Activated gamma-delta T cell treated with anti-CD3 and anti-CD28 coated beads, Interleukin-2, amount 50 U/mL, for 16 hours (primary cell): ENCODE measurements around the gene DUSP10.

Source experiments
- DNase-seq: peaks from one replicate; pipeline ENCODE4 v3.0.0-alpha.2; 2020; ENCODE audit warnings: low read depth

Gene DUSP10

DNA sequence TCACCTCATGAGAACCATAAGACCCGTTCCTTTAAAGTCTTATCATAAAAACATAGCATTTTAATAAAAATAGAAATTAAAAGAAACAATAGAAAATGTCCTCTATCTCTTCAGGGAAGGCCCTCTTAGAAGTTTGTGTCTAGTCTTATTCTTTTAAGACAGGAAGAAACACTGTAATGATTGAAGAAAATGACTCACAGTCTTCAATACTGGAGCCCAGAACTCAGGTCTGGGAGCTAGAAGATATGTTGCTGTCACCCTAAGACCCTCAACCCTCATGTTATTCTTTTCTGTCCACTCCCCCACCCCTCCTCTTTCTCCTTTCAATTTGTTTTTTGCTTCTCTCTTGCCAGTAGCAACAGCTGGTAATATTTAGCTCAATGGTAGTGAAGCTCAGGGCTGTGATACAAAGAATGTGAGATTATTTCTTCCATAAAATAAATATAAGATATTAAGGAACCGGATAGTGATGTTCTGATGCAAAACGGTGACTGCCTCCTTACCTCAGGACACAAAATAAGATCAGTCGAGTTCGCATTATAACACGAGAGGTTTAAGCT lies 12.0 kb downstream of the DUSP10 start:
- no peak for DNase-seq

DNA sequence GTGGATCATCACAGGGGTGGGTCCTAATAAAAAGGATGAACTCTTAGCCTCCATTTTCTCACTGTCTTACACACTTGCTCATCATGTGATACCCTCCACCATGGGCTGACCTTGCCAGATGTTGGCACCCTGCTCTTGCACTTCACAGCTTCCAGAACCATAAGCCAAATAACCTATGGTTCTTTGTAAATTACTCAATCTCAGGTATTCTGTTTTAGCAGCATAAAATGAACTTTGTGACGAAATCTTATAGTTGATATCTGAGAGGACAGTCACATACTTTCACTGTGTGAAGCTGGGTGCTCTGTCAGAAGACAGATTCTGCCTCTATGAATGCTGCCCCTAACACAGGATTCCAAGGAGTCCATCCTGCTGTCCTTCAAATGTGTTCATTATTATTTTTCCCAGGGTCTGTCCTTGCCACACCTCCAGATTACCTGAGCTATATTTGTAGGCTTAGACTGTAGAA lies 13.8 kb downstream of the DUSP10 start:
- no peak for DNase-seq

DNA sequence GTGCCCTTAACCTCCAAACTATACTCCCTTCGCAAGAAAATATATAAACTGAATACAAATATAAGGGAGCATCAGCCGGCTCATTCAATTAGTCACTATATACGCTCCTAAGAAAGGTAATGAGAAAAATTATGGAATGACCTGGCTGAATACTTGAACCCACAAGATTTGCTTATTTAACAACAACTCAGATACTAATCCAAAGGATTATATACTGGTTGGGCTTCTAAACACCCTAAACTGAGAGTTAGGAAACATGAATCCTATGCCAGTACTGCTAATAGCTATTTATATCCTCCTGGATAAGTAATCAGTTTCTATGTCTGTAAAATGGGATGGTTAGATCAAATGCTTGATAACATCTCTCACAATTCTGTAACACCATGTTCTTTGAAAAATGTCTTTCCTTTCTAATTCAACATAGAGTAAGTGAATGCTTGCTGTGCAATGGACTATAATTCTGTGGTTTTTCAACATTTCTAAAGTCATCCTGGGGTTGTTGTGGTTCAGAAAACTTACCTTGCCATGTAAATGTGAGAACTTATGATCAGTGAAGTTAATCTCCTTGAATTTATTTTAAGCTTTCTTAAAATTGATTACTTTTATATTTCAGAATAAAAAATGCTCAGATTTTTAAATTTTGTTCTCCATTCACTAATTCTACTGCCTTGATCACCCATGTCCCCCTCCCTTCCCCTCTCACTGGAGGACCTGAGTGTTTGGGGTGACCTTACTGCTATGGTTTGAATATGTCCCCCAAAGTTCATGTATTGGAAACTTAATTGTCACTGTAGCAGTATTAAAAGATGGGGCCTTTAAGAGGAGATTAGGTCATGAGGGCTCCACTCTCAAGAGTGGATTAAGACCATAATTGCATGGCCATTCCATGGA lies 14.5 kb downstream of the DUSP10 start:
- DNase-seq, result no peak

DNA sequence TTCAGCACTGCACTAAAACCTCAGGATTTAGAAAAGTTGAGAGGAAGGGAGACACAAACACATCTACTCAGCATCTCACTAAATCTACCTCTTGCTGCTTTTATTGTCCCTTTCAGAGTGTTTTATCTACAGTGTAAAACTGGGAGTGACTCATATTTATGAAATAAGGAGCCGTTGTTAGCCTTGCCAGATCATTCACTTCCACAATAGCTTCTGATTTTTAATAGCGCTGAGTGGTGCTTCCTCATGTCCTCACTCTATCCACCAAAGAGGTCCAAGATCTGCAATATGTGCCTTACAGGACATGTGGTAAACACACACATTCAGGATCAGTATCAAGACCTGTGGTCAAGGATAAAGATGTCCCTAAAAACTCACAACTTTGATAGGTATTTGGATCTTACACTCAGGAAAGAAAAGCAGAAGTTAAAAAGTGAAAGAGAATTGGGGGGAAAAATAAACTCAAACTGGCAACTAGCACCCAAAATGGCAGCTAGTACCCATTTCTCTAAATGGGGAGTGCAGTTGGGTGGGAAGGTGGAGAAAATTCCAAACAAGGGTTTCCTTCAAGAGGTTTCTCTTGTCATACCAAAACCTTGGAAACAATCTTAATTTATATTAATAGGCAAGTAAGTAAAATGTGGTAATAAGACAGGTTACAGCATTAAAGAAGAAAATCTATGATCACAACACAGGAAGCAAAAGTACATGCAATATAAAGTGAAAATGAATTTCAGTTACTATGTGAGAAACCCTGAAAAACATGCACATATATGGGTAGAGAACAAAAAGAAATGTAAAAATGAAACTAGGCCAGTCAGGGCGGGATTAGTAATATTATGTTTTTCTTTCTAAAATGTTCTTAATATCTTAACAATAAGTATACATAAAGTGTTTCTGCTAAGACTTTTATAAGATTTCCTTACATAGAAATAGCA lies 15.9 kb downstream of the DUSP10 start:
- DNase-seq, result no peak

DNA sequence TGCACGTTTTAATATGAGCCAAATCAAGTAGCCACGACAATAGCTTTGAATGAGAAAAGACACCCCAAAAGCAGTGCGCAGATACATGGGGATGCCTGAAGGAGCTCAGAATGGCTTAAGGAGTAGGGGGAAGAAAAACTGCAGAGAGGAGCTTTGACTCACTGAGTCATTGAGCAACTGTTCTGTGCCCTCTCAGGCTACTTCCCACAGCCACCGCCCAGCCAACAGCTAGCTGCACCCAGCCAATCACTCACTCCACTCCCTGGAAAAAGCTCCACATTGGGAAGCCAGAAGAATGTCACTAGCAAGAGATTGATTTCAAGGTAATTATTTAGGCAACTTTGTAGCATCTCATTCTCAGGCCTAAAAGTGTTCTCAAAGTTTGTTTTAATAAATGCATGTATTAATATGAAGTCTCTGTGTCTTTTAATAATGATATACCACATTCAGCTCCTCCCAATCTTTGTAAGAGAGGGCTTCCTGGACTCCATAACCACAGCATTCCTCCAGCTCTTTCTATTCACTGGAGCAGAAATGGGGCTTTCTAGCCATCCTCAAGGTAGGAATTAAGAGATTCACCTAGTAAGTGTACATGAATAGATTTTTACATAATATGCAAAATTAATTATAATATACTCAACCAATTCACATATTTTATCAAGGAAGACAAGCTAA lies 16.8 kb downstream of the DUSP10 start:
- DNase-seq, result no peak

DNA sequence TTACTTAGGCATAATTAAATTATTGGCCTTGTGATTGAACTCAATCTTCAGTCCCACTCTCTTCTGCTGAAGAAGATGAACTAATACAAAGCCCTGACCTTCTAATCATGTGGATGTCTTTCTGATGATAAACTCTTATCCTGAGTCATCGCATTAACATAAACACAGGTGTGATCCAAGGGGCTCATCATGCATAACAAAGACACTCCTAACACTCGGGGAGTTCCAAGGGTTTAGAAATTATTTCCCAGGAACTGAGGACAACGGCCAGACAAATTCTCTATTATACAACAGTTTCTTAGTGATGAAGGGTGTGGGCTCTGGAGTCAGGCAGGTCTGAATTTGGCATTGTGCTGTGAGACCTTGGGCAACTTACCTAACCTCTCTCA lies 18.0 kb downstream of the DUSP10 start:
- no peak for DNase-seq

DNA sequence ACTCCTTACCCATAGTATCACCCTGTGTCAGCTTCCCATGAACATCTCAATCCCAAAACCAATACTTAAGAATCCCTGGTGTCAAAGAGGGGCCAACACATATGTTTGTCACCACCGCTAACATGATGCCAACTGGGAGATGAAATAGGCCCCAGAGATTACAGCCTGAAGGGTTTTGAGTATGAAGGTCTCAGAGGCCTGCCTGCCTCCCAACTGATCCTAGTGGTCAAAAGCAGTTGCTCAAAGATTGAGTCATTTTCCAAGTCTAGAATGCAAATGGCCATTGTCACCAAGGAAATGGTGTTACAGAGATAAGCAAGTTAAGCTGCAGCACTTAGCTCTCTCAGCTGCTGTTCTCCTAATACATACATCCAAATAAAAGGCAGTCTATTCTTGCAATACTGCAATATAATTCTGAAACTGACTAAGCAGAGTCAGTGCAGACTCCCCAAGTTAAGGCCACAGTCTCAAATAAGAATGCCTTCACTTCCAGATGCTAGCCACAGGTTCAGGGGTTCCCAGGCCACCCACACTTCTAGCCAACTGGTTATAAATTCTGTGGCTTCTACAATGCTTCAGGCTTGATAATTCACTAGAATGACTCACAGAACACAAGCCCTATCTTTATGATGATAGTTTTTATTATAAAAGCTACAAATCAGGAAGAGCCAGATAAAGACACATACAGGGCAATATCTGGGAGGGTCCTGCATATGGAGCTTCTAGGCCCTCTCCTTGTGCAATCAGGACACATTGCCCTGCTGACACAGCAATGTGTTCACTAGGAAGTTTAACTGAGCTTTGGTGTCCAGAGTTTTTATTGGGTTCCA lies 18.7 kb downstream of the DUSP10 start:
- no peak for DNase-seq

DNA sequence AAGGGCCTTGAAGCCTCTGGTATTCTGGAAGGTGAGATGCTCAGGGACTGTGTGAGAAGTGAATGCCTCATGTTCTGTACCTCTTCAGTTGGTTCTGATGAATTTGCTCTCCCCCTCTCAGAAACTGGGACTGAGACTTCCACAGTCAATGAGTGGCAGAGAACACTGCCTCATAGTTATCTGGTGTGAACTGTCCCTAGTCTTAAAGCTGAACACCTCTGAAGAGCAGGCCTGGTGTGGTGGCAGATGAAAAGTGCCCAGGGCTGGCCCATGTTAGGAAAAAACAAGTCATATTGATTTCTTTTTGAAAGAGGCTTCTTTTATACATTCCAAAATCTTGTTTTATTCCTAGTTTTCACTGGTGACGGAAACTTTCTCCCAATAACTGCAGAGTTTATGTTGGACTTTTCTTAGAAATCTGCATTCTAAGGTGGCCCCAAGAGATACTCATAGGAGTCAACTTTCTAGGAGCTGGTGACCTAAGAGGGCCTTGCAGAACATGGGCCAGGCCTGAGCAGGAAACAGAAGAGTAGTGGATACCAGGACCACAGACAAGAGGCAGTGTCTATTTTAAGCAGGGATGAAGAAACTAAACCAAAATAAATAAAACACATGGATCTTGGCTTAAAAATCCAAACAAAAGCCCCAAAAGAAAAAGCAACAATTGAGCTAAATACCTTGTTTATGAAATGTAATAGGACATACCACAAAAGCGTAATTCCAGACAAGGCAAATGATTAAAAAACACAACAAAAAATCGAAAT lies 19.5 kb downstream of the DUSP10 start:
- DNase-seq, result no peak

DNA sequence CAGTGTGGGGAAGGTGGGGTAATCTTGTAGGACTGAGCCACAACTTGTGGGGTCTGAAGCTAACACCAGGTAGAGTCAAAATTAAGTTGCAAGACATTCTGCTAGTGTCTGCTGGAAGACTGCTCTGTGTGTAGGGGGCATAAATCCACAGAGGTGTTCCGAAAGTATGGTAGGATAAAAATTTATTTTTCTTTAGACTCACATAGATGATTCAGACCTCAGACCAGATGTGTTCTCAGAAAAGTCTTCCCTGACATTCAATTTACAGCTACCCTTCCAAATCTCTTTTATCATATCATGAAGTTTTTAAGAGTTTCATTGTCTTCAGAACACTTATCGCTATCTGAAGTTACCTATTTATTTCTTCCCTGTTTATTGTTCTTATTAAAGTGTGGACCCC lies 21.3 kb downstream of the DUSP10 start:
- DNase-seq, result no peak

DNA sequence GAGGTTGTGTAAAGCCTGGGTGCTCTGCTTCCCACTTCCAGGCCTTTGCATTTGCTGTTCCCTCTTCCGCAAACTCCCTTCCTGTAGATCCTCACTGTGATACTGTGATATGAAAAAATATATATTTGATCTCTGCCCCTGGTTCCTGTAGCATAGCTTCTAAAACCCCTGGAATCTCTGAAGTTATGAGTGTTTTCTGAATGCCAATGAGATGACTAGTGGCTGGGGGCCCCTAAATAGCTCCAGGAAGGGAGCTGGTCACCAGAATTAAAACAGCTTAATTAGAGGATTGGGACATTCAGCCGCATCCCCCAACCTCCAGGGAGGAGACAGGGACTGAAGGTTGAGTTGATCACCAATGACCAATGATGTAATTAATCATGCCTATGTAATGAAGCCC lies 21.9 kb downstream of the DUSP10 start:
- DNase-seq, result no peak

DNA sequence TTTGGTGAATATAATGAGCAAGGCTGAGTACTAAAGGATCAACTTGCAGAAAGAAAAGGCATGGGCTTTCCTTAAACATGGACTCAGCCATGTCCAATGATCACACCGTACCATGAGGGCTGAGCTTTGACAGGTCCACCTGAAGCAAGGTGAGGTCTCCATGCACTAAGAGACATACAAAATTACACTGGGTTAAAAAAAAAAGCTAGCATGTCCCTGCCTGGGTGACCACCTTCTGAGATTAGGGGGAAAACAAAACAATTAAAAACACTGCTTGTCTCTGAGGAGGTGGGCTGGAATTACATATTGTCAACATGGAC lies 22.7 kb downstream of the DUSP10 start:
- DNase-seq, result no peak

DNA sequence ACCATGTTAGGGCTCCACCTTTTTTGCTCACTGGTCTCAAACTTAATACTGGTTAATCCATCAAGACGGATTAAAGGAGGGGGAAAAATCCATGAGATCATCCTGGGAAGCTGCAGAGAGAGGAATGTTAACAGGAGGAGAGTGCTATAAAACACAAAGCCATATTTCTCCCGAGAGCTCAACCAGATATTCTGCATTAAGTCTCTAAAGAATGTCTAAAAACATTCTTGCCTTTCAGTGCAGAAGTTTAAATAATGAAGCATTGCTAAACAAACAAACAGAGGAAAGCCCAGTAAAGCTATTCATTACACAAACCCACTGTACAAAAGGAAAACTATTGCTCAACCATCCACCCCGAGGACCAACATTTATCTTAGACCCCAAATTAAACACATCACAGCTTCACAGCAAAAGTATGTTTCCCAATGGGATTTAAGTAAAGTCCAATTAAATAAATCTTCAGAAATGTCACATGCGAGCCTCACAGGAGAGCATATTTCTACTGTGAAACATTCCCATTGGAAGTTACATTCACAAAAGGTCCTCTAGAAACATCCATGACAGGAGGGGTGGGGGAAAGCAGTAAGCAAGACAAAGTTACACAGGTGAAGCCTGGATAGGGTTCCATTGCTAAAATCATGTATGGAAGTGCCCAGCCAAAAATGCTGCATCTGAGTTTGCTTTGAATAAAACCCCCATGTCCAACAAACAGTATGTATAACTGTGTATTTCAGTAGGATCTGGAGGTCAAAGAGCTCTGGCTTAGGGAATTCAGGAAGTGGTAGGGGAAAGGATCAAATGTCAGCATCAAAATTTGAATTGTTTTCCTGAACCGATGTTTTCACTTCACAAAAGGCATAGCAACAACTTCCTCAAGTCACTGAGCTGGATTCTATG lies 23.3 kb downstream of the DUSP10 start:
- DNase-seq, result no peak

DNA sequence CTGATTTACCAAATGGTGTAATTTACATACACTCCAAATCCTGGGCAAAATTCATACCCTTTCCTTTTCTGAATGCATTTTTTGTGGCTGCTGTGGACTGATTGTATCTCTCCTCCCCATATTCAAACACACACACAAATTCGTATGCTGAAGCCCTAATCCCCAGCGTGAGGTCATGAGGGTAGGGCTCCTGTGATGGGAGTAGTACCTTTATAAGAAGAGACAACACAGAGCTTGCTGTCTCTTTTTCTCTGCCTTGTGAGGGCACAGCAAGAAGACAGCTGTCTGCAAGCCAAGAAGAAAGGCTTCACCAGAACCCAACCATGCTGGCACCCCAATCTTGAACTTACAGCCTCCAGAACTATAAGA lies 24.4 kb downstream of the DUSP10 start:
- no peak for DNase-seq

DNA sequence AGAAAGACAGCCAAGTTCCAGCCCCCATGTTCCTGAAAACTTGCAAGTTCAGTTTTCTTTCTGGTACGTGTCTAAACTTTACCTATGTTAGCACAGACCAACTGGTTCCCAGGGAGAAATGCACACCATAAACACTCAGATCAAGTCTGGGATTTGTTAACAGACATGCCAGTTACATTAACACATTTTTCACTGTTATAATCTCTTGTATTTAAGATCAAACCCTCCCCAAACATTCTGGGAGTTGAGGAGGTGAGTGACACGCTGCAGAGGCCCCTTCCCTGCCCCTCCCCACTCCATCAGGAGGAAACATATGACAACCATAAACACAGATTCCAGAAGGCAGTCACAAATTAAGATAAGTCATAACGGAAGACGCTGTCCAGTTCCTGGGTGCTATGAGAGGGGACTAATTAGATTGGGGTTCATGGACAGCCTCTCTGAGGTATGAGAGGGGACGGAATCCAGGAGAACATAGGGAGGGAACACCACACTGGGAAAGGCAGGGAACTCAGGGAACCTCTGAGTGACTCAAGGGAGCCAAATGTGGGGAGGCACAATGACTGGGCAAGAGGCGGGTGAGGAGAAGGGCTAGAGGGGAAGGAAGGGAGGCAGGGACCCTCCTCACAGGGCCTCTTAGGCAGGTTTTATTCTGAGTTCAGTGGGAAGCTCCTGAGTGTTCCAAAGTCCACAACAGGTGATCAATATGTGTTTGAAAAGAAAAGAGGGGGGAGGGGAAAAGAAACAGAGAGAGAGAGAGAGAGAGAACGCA lies 25.0 kb downstream of the DUSP10 start:
- no peak for DNase-seq

DNA sequence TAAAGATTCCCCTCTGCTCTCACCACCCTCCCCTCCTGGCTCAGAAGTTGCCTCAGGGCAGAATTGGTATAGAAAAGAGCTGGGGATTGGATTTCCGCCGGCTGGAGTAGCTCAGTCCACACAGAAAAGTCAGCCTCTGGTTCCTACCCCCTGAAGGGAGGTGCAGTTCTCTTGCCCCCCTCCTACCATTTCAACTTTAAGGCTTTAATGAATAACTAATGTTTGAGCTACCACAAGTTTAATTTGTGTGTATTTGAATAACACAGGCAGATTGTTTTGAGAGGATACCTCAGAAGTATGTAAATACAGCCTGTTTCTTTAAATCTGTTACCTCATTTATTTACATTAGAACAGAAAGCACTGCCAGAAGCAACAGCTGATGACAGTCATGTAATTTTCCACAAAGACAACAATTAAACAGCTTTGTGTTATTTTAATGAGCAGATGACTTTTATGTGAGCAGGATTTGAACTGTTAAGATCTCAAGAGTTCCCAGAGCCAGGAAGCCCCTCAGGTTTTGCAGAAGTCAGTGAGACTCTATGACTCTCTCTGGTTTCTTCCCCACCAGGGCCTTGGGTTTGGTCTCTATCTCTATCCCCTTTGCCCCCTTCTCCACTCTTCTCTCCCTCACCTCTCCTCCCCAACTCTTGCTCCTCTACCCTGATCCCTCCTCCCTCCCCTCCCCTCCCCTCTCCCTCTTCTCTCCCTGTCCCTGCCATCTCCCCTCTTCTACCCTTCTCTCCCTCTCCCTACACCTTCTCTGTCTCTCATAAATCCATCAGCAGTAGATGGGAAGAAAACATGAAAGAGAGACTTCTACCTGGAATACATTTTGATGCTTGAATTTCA lies 26.3 kb downstream of the DUSP10 start:
- DNase-seq, result no peak

DNA sequence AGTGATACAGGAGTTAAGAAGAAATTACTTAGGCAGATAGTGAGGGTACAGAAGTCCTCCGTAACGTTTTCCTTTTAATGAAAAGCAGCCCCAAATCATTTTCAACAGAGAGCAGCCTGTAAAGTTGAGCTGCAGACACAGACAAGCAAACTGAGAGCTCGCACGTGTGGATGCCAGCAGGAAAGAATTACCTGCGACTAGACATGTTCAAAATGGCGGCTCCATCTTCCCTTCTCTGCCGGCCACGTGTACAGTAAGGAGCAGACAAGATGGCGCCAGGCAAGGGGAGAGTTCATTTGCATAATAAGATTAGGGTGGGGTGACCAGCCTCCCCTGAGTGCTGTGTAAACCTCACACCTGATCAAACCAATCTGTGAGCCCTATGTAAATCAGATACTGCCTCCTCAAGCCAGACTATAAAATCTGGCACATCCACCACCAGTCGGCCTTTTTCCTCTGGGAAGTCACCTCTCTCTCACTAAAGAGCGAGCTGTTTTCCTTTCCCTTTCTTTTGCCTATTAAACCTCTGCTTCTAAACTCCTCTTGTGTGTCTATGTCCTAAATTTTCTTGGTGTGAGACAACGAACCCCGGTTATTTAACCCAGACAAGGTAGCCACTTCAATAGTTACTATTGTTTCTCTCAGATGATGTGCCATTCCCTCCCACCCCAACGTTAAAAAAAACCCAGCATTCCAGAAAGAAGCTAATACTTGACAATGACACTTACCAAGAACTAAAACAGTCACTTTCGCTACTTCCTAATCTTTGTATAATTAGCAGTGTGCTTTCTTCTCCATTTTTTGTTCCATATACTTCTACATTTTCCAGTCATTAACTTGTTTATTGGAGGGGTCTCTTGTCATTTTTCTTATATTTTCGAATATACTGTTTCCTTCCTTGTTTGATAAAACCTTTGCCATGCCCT lies 27.4 kb downstream of the DUSP10 start:
- DNase-seq, result no peak
